H1 (cell line): ENCODE measurements around the gene PDF. TPM values are rescaled to one million over a fixed set of nuclear protein-coding genes. Genes with fewer than 3 reads are reported as not detected.

Experiments
- CTCF ChIA-PET: fragments of 300-600 bp; sonication (Branson Sonifier 250); formaldehyde crosslinking; loops from one replicate; lab custom pipeline; 2021; ENCODE audit not compliant: partially characterized antibody; lab: Charles Lee
- POLR2A ChIA-PET: fragments of 300-600 bp; sonication (Branson Sonifier 250); formaldehyde crosslinking; loops from one replicate; lab custom pipeline; 2021; ENCODE audit warnings: inconsistent platforms; ENCODE audit not compliant: partially characterized antibody; lab: Charles Lee
- DNase-seq, 2 experiments: peaks; one replicate each; pipeline versions ENCODE4 v3.0.0 to v3.0.0-alpha.2; 2010 to 2022; ENCODE audit warnings: low spot score in 2 of 2, low read depth in 1 of 2, mixed read lengths in 1 of 2
- FAIRE-seq: peaks from 2 replicates; lab custom pipeline; 2011; peaks lifted over from hg19 to GRCh38; lab: Jason Lieb, UNC
- H2AFZ ChIP-seq: 2 replicates; pipeline ENCODE4 v1.8.1; 2012; ENCODE audit warnings: low read length, inconsistent platforms
- H2AK5ac ChIP-seq: 2 replicates; pipeline ENCODE4 v1.6.1; 2013; ENCODE audit warnings: low read depth, low read length
- H2BK120ac ChIP-seq: replicated peaks from 2 replicates; pipeline ENCODE3; 2013; ENCODE audit warnings: low read depth, low read length, inconsistent platforms
- H2BK12ac ChIP-seq: 2 replicates; pipeline ENCODE4 v1.6.1; 2013; ENCODE audit warnings: low read depth, low read length
- H2BK15ac ChIP-seq: 2 replicates; pipeline ENCODE4 v1.6.1; 2013; ENCODE audit warnings: low read length
- H2BK20ac ChIP-seq: 2 replicates; pipeline ENCODE4 v1.6.1; 2013; ENCODE audit warnings: low read length
- H2BK5ac ChIP-seq: 2 replicates; pipeline ENCODE4 v1.6.1; 2013; ENCODE audit warnings: low read depth, low read length
- H3K14ac ChIP-seq: 2 replicates; pipeline ENCODE4 v1.6.1; 2013; ENCODE audit warnings: inconsistent platforms; ENCODE audit not compliant: insufficient read length
- H3K18ac ChIP-seq: 2 replicates; pipeline ENCODE4 v1.6.1; 2013; ENCODE audit warnings: low read length; ENCODE audit errors: extremely low read depth
- H3K23ac ChIP-seq: 2 replicates; pipeline ENCODE4 v1.6.1; 2013; ENCODE audit warnings: inconsistent platforms; ENCODE audit not compliant: insufficient read length
- H3K23me2 ChIP-seq: 2 replicates; pipeline ENCODE4 v1.6.1; 2013; ENCODE audit warnings: low read depth, low read length
- H3K27ac ChIP-seq: 2 replicates; pipeline ENCODE4 v1.6.1; 2011; ENCODE audit warnings: low read depth, low read length, inconsistent platforms
- H3K27me3 ChIP-seq, 4 experiments: replicated peaks in 1 of 4; 1 replicate in 1 of 4; 2 replicates in 3 of 4; pipeline versions ENCODE4 v1.6.1 to v1.8.1; 2011 to 2013; ENCODE audit warnings: low read length in 3 of 4, mild to moderate bottlenecking in 3 of 4, inconsistent platforms in 2 of 4, mixed read lengths in 2 of 4, moderate library complexity in 1 of 4; ENCODE audit not compliant: control insufficient read depth in 3 of 4, insufficient read depth in 3 of 4; ENCODE audit errors: extremely low read depth in 1 of 4
- H3K36me3 ChIP-seq, 4 experiments: 2 replicates each; pipeline versions ENCODE4 v1.6.1 to v1.8.1; 2011 to 2013; ENCODE audit warnings: mild to moderate bottlenecking in 4 of 4, low read length in 3 of 4, moderate library complexity in 2 of 4, control low read depth in 1 of 4, inconsistent platforms in 1 of 4; ENCODE audit not compliant: insufficient read depth in 4 of 4, control insufficient read depth in 2 of 4
- H3K4ac ChIP-seq: replicated peaks from 2 replicates; pipeline ENCODE3; 2013; ENCODE audit warnings: low read length, low read depth, mixed read lengths, inconsistent platforms; ENCODE audit not compliant: insufficient read length
- H3K4me1 ChIP-seq, 4 experiments: replicated peaks in 1 of 4; 1 replicate in 1 of 4; 2 replicates in 3 of 4; pipeline versions ENCODE4 v1.6.1 to v1.8.1; 2011 to 2013; ENCODE audit warnings: low read length in 3 of 4, inconsistent platforms in 2 of 4, mixed read lengths in 1 of 4; ENCODE audit not compliant: insufficient read depth in 4 of 4, control insufficient read depth in 3 of 4
- H3K4me2 ChIP-seq, 2 experiments: 2 replicates each; pipeline versions ENCODE4 v1.6.1 to v1.8.1; 2011 to 2013; ENCODE audit warnings: low read depth in 2 of 2, low read length in 2 of 2, control low read depth in 1 of 2, inconsistent platforms in 1 of 2, mild to moderate bottlenecking in 1 of 2; ENCODE audit not compliant: insufficient read depth in 1 of 2
- H3K4me3 ChIP-seq, 4 experiments: fragments of 200-600, 300-600 bp in 1 of 4; sonication (generic), shearing (Covaris generic), sonication (Bioruptor Twin) in 1 of 4; 2 replicates each; pipeline versions ENCODE4 v1.5.1 to v1.8.1; 2011 to 2016; ENCODE audit warnings: low read length in 4 of 4, low read depth in 3 of 4, control low read depth in 2 of 4, inconsistent platforms in 2 of 4, mild to moderate bottlenecking in 2 of 4, mixed read lengths in 1 of 4, moderate library complexity in 1 of 4; ENCODE audit not compliant: insufficient read depth in 2 of 4; ENCODE audit errors: extremely low read depth in 1 of 4
- H3K56ac ChIP-seq: replicated peaks from 2 replicates; pipeline ENCODE3; 2013; ENCODE audit warnings: low read depth, mild to moderate bottlenecking, mixed read lengths, low read length, inconsistent platforms; ENCODE audit not compliant: insufficient read length
- H3K79me1 ChIP-seq: 2 replicates; pipeline ENCODE4 v1.6.1; 2013; ENCODE audit warnings: low read depth, low read length, control low read depth
- H3K79me2 ChIP-seq, 2 experiments: 2 replicates each; pipeline versions ENCODE4 v1.6.1 to v1.8.1; 2012 to 2013; ENCODE audit warnings: low read length in 2 of 2, mild to moderate bottlenecking in 2 of 2, inconsistent platforms in 1 of 2; ENCODE audit not compliant: insufficient read depth in 2 of 2, control insufficient read depth in 1 of 2
- H3K9ac ChIP-seq, 4 experiments: replicated peaks in 1 of 4; 1 replicate in 1 of 4; 2 replicates in 3 of 4; pipeline versions ENCODE4 v1.6.1 to v1.8.1; 2011 to 2013; ENCODE audit warnings: low read depth in 3 of 4, low read length in 3 of 4, control low read depth in 2 of 4, mild to moderate bottlenecking in 2 of 4, moderate library complexity in 2 of 4, inconsistent platforms in 1 of 4; ENCODE audit errors: extremely low read depth in 1 of 4
- H3K9me3 ChIP-seq, 2 experiments: 2 replicates each; pipeline versions ENCODE4 v1.6.1 to v1.8.1; 2012 to 2013; ENCODE audit warnings: mild to moderate bottlenecking in 2 of 2, moderate library complexity in 2 of 2, control low read depth in 1 of 2, inconsistent platforms in 1 of 2, low read depth in 1 of 2, low read length in 1 of 2, mixed read lengths in 1 of 2; ENCODE audit not compliant: insufficient read depth in 2 of 2
- H4K20me1 ChIP-seq, 2 experiments: replicated peaks in 1 of 2; 2 replicates each; pipeline versions ENCODE3 to v1.8.1; 2011 to 2013; ENCODE audit warnings: inconsistent platforms in 2 of 2, low read length in 2 of 2, mild to moderate bottlenecking in 1 of 2; ENCODE audit not compliant: insufficient read depth in 2 of 2, control insufficient read depth in 1 of 2
- H4K5ac ChIP-seq: 2 replicates; pipeline ENCODE4 v1.6.1; 2013; ENCODE audit warnings: low read length, low read depth, mixed read lengths, inconsistent platforms; ENCODE audit not compliant: insufficient read length
- H4K8ac ChIP-seq: 2 replicates; pipeline ENCODE4 v1.8.0; 2013; ENCODE audit warnings: mild to moderate bottlenecking, moderate library complexity, low read length, inconsistent platforms; ENCODE audit not compliant: insufficient read depth; ENCODE audit errors: extremely low read depth
- H4K91ac ChIP-seq: replicated peaks from 2 replicates; pipeline ENCODE3; 2013; ENCODE audit warnings: low read length, mixed read lengths, inconsistent platforms; ENCODE audit not compliant: insufficient read length
- ATF2 ChIP-seq: IDR thresholded peaks from 2 replicates; pipeline ENCODE4 v1.6.1; 2012; ENCODE audit warnings: low read length, inconsistent platforms
- BACH1 ChIP-seq: IDR thresholded peaks from 2 replicates; pipeline ENCODE4 v1.6.1; 2012; ENCODE audit warnings: low read length, improper control_type of control experiment
- EP300 ChIP-seq, 2 experiments: IDR thresholded peaks; 1 replicate in 1 of 2; 2 replicates in 1 of 2; pipeline ENCODE4 v1.6.1; 2011 to 2012; ENCODE audit warnings: low read depth in 2 of 2, low read length in 2 of 2, mild to moderate bottlenecking in 2 of 2, borderline replicate concordance in 1 of 2, inconsistent platforms in 1 of 2, moderate library complexity in 1 of 2
- GTF2F1 ChIP-seq: IDR thresholded peaks from 2 replicates; pipeline ENCODE4 v1.6.1; 2012; ENCODE audit warnings: low read depth, low read length, improper control_type of control experiment, borderline replicate concordance
- KDM5A ChIP-seq: fragments of 200-600 bp; IDR thresholded peaks from 2 replicates; pipeline ENCODE4 v1.7.1; 2012; ENCODE audit warnings: mild to moderate bottlenecking, low read length, inconsistent platforms, mixed read lengths
- NRF1 ChIP-seq: IDR thresholded peaks from 2 replicates; pipeline ENCODE4 v1.6.1; 2011; ENCODE audit warnings: mild to moderate bottlenecking, low read depth, low read length, improper control_type of control experiment
- POLR2AphosphoS5 ChIP-seq: IDR thresholded peaks from 2 replicates; pipeline ENCODE4 v1.6.1; 2011; ENCODE audit warnings: low read depth, low read length
- POU5F1 ChIP-seq: IDR thresholded peaks from 2 replicates; pipeline ENCODE4 v1.6.1; 2011; ENCODE audit warnings: low read depth, mild to moderate bottlenecking, low read length, moderate library complexity
- RNF2 ChIP-seq: fragments of 200-900, 300-1000 bp; sonication (generic); IDR thresholded peaks from 2 replicates; pipeline ENCODE4 v1.7.1; 2016; ENCODE audit warnings: borderline replicate concordance, low read depth, mild to moderate bottlenecking, antibody characterized with exemption, low read length; ENCODE audit not compliant: poor library complexity, severe bottlenecking; ENCODE audit errors: missing control alignments
- SP2 ChIP-seq: IDR thresholded peaks from 2 replicates; pipeline ENCODE4 v1.6.1; 2012; ENCODE audit warnings: mild to moderate bottlenecking, low read length, inconsistent platforms
- SP4 ChIP-seq: IDR thresholded peaks from 2 replicates; pipeline ENCODE4 v1.6.1; 2012; ENCODE audit warnings: low read length, inconsistent platforms
- WGBS, 2 experiments: shearing (Covaris generic) in 1 of 2; methylation state at CpG; one replicate each; pipeline versions ENCODE4 v1.1.6 to v1.1.7; 2013 to 2015; ENCODE audit warnings: low lambda C conversion rate in 2 of 2, mixed read lengths in 2 of 2, inconsistent platforms in 1 of 2, low coverage in 1 of 2, missing lambda C conversion rate in 1 of 2; ENCODE audit not compliant: insufficient replicate concordance in 2 of 2, insufficient coverage in 1 of 2, insufficient read length in 1 of 2; ENCODE audit errors: extremely low coverage in 1 of 2, missing lambda C conversion rate in 1 of 2; 5-methylcytosine and 5-hydroxymethylcytosine counted together
- polyA plus RNA-seq, 7 experiments: library from polyadenylated mRNA; depleted of rRNA in 3 of 7; stranded (reverse) in 5 of 7; unstranded in 2 of 7; fragments of >200 nt in 5 of 7; fragments of 200-250 nt in 2 of 7; gene quantifications; 1 replicate in 5 of 7; 2 replicates in 1 of 7; 4 replicates in 1 of 7; pipeline versions ENCODE4 v1.2.1 to v1.2.3, GENCODE V29; 2011 to 2013; ENCODE audit warnings: missing spikeins in 2 of 7, mixed read lengths in 2 of 7
- total RNA-seq: library from RNA; stranded (reverse); fragmentation: NEBNext Ultra II Directional; extraction: Animal tissue kit (Norgen Biotek cat#: 25700); gene quantifications from 2 replicates; pipeline ENCODE4 v1.2.1, GENCODE V29; 2021

PDF gene
- total and polyA plus RNA-seq, 2 of the 8 experiments (the other 6 are each of a cell fraction or from before 2014, with no cell fraction given): 17.7 to 23.9 TPM

DNA sequence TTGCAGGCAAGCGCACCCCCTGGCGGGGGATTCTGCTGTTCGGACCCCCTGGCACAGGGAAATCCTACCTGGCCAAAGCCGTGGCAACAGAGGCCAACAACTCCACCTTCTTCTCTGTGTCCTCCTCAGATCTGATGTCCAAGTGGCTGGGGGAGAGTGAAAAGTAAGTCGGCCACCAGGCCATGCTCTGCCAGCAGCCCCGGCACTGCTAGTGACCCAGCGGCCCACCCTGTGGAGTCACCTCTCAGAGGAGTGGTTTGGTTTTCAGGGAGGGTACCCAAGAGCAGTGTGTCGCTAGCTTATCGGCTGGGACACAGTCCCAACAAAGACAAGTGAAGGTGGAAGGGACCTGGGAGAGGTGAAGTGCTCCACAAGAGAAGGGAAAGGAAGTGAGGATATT, 11.0 kb downstream of the PDF start:
- no peak for FAIRE-seq
- no peak for TF ChIP-seq ATF2
- TF ChIP-seq KDM5A: no peak
- no peak for TF ChIP-seq POLR2AphosphoS5
- no peak for TF ChIP-seq RNF2
- TF ChIP-seq POU5F1: no peak
- TF ChIP-seq EP300 (IDR thresholded peaks at IDR 0.05; ENCODE audit: borderline replicate concordance in 1 of 2, low read depth in 2 of 2, low read length in 2 of 2): no peak
- TF ChIP-seq SP4: no peak
- no peak for TF ChIP-seq GTF2F1
- no peak for TF ChIP-seq BACH1
- TF ChIP-seq NRF1: no peak
- TF ChIP-seq SP2: no peak

More for the DNA sequence above, 11.0 kb downstream of the PDF start:
- H2AFZ ChIP-seq: no peak overlapping the region
- CTCF ChIA-PET: no interaction called here
- no peak overlapping the region for H2BK20ac ChIP-seq
- H2AK5ac ChIP-seq: no peak overlapping the region
- peaks cover 0 to 16% of the 10 kb centered on the region in 2 experiments; a peak in 1 of 4 replicates for H3K79me2 ChIP-seq
- peaks cover 5 to 28% of the 10 kb centered on the region in 2 experiments for H4K20me1 ChIP-seq
- no peak overlapping the region for H3K27ac ChIP-seq
- H2BK120ac ChIP-seq: no peak overlapping the region
- H3K27me3 ChIP-seq: no peaks in the 10 kb centered on the region
- H4K91ac ChIP-seq: no peak overlapping the region
- POLR2A ChIA-PET: interaction anchor here (0.6 to 24.8 kb wide), 4 partner anchors 17 to 94 kb away, joined by 3 to 497 read pairs (median 3); partner anchors contain the start of genes COG8, NIP7, PDF and TMED6
- H3K4ac ChIP-seq: no peak overlapping the region
- no peak overlapping the region; the same call in 1 of the 2 replicates for H4K8ac ChIP-seq
- H2BK15ac ChIP-seq: no peak overlapping the region
- no peak overlapping the region for H3K14ac ChIP-seq
- no peaks in the 10 kb centered on the region for H3K4me1 ChIP-seq
- no peak overlapping the region for H3K4me2 ChIP-seq
- 94% methylated on average over 9 of the region's 9 CpGs; no CpG with 5 or more reads in 1 of the 2 experiments for WGBS, 2 experiments
- no peaks in the 10 kb centered on the region for H3K9me3 ChIP-seq
- no peak overlapping the region for H2BK12ac ChIP-seq
- peaks cover 4% of the 10 kb centered on the region for H3K79me1 ChIP-seq
- no peak overlapping the region for H2BK5ac ChIP-seq
- no peaks in the 10 kb centered on the region; the same call in 1 of the 2 replicates for H3K23me2 ChIP-seq
- no peak for DNase-seq
- H3K56ac ChIP-seq: no peak overlapping the region
- no peak overlapping the region for H4K5ac ChIP-seq
- H3K18ac ChIP-seq: no peak overlapping the region
- H3K4me3 ChIP-seq: no peak overlapping the region
- H3K9ac ChIP-seq: no peak overlapping the region
- H3K36me3 ChIP-seq: peaks cover 26 to 68% (median 50%) of the 10 kb centered on the region in 4 experiments
- H3K23ac ChIP-seq: no peak overlapping the region
